Hepatocyte (in vitro differentiated cells): Measurements from ENCODE around the gene TRIM9. TPM values are rescaled to one million over a fixed set of nuclear protein-coding genes. Genes with fewer than 3 reads are reported as not detected.
"Not testable (repeated sequence)": the region's sequence is repeated elsewhere in the genome, so short reads cannot be mapped to it uniquely, and the experiment has no call there.

Source experiments
- DNase-seq: peaks from one replicate; pipeline ENCODE4 v3.0.0-alpha.2; 2016; ENCODE audit warnings: low spot score
- H2AFZ ChIP-seq: fragments of 200-600 bp; sonication (generic); 2 replicates; pipeline ENCODE4 v1.6.0; 2016; ENCODE audit warnings: antibody characterized with exemption, mild to moderate bottlenecking
- H3K27ac ChIP-seq: fragments of 200-600 bp; sonication (generic); 2 replicates; pipeline ENCODE4 v1.5.1; 2016; ENCODE audit warnings: mild to moderate bottlenecking
- H3K27me3 ChIP-seq: fragments of 200-600 bp; sonication (generic); 2 replicates; pipeline ENCODE4 v1.6.1; 2016
- H3K36me3 ChIP-seq: fragments of 200-600 bp; sonication (generic); replicated peaks from 2 replicates; pipeline ENCODE4 v1.5.1; 2016; ENCODE audit warnings: low read depth; ENCODE audit not compliant: insufficient read depth
- H3K4me1 ChIP-seq: fragments of 200-600 bp; sonication (generic); 2 replicates; pipeline ENCODE4 v1.5.1; 2016; ENCODE audit warnings: mild to moderate bottlenecking, moderate library complexity; ENCODE audit not compliant: insufficient read depth
- H3K4me2 ChIP-seq: fragments of 200-600 bp; sonication (generic); 2 replicates; pipeline ENCODE4 v1.6.0; 2016
- H3K4me3 ChIP-seq: fragments of 200-600 bp; sonication (generic); 2 replicates; pipeline ENCODE4 v1.5.1; 2016; ENCODE audit warnings: mild to moderate bottlenecking
- H3K79me2 ChIP-seq: fragments of 200-600 bp; sonication (generic); 2 replicates; pipeline ENCODE4 v1.6.0; 2017; ENCODE audit warnings: mild to moderate bottlenecking
- H3K9me2 ChIP-seq: fragments of 200-600 bp; sonication (generic); replicated peaks from 2 replicates; pipeline ENCODE4 v1.6.0; 2017; ENCODE audit warnings: mild to moderate bottlenecking; ENCODE audit not compliant: insufficient read depth
- H3K9me3 ChIP-seq: fragments of 200-600 bp; sonication (generic); 2 replicates; pipeline ENCODE4 v1.5.1; 2016; ENCODE audit warnings: low read depth, mild to moderate bottlenecking
- H4K20me1 ChIP-seq: fragments of 200-600 bp; sonication (generic); 2 replicates; pipeline ENCODE4 v1.6.0; 2016; ENCODE audit warnings: mild to moderate bottlenecking; ENCODE audit not compliant: insufficient read depth, poor library complexity, severe bottlenecking
- CTCF ChIP-seq: fragments of 200-600 bp; sonication (generic); IDR thresholded peaks from 2 replicates; pipeline ENCODE4 v1.5.1; 2016; ENCODE audit warnings: antibody characterized with exemption, mild to moderate bottlenecking; ENCODE audit not compliant: poor library complexity
- EZH2 ChIP-seq: fragments of 200-600 bp; sonication (generic); IDR thresholded peaks from 2 replicates; pipeline ENCODE4 v1.6.1; 2016; ENCODE audit warnings: antibody characterized with exemption, mild to moderate bottlenecking, borderline replicate concordance
- EZH2phosphoT487 ChIP-seq: fragments of 200-600 bp; sonication (generic); IDR thresholded peaks from one replicate; pipeline ENCODE4 v1.6.1; 2018; ENCODE audit warnings: antibody characterized with exemption, mild to moderate bottlenecking, low read depth, moderate library complexity; ENCODE audit not compliant: unreplicated experiment, severe bottlenecking
- WGBS: methylation state at CpG from one replicate; pipeline ENCODE4 v1.1.6; 2016; ENCODE audit warnings: low lambda C conversion rate; ENCODE audit errors: missing lambda C conversion rate; 5-methylcytosine and 5-hydroxymethylcytosine counted together
- polyA plus RNA-seq: library from polyadenylated mRNA; unstranded; fragments of >200 nt; fragmentation: Nextera tagmentation; extraction: Ambion mirVana; gene quantifications from 2 replicates; pipeline ENCODE4 v1.2.1, GENCODE V29; 2016
- total RNA-seq: library from RNA; depleted of rRNA; stranded (reverse); fragments of >200 nt; gene quantifications from 2 replicates; pipeline ENCODE4 v1.2.3, GENCODE V29; 2014

Gene TRIM9
- total and polyA plus RNA-seq, 2 experiments from 2014 or later: 0.10 to 0.94 TPM

GRCh38 chr14:51000566-51000965 is 94.3 kb downstream of the TRIM9 start:
- Histone ChIP-seq H2AFZ (no peak overlapping the region), H3K27me3 (no peaks in the 10 kb centered on the region), H3K27ac (no peak overlapping the region), H3K4me1 (peaks cover 15% of the 10 kb centered on the region), H3K9me3 (no peaks in the 10 kb centered on the region), H3K9me2 (no peaks in the 10 kb centered on the region), H3K4me2 (no peak overlapping the region), H3K4me3 (no peak overlapping the region), H3K36me3 (no peaks in the 10 kb centered on the region), H3K79me2 (no peaks in the 10 kb centered on the region), H4K20me1 (no peaks in the 10 kb centered on the region)
- 89% methylated on average over 9 of the region's 9 CpGs for WGBS
- TF ChIP-seq EZH2phosphoT487 (no peak), CTCF (no peak), EZH2 (no peak)
- no peak for DNase-seq

- 97% methylated on average over 2 of the region's 2 CpGs for WGBS
- Histone ChIP-seq H3K36me3 (no peaks in the 10 kb centered on the region), H2AFZ (no peak overlapping the region), H3K27me3 (no peaks in the 10 kb centered on the region), H4K20me1 (no peaks in the 10 kb centered on the region), H3K4me1 (peaks cover 7% of the 10 kb centered on the region), H3K9me3 (no peaks in the 10 kb centered on the region), H3K79me2 (no peaks in the 10 kb centered on the region), H3K27ac (no peak overlapping the region), H3K4me3 (no peak overlapping the region), H3K4me2 (no peak overlapping the region), H3K9me2 (no peaks in the 10 kb centered on the region)
- DNase-seq: no peak
- TF ChIP-seq EZH2: no peak
- no peak for TF ChIP-seq EZH2phosphoT487
- no peak for TF ChIP-seq CTCF
These were observed 95.2 kb downstream of the TRIM9 start for GRCh38 chr14:50999726-51000125.

- Histone ChIP-seq H3K9me3 (no peaks in the 10 kb centered on the region), H3K4me3 (no peak overlapping the region), H3K79me2 (no peaks in the 10 kb centered on the region), H3K4me2 (no peak overlapping the region), H3K27me3 (no peaks in the 10 kb centered on the region), H3K27ac (no peak overlapping the region), H3K4me1 (no peaks in the 10 kb centered on the region), H2AFZ (no peak overlapping the region), H3K9me2 (no peaks in the 10 kb centered on the region), H3K36me3 (no peaks in the 10 kb centered on the region), H4K20me1 (no peaks in the 10 kb centered on the region)
- no peak for DNase-seq
- 67% methylated on average over 4 of the region's 4 CpGs for WGBS
- TF ChIP-seq EZH2phosphoT487: no peak
- no peak for TF ChIP-seq EZH2
- TF ChIP-seq CTCF: no peak
These were observed 96.3 kb downstream of the TRIM9 start for GRCh38 chr14:50998612-50999011.

- TF ChIP-seq EZH2 (no peak), EZH2phosphoT487 (no peak), CTCF (no peak)
- no peaks in the 10 kb centered on the region for H3K36me3 ChIP-seq
- no peak overlapping the region for H3K4me2 ChIP-seq
- no peak for DNase-seq
- no peaks in the 10 kb centered on the region for H3K4me1 ChIP-seq
- no peaks in the 10 kb centered on the region for H3K9me2 ChIP-seq
- no peak overlapping the region for H2AFZ ChIP-seq
- no peaks in the 10 kb centered on the region for H3K9me3 ChIP-seq
- H3K4me3 ChIP-seq: no peak overlapping the region
- WGBS: 66% methylated on average over 9 of the region's 9 CpGs
- H3K27me3 ChIP-seq: no peaks in the 10 kb centered on the region
- H3K79me2 ChIP-seq: no peaks in the 10 kb centered on the region
- H3K27ac ChIP-seq: no peak overlapping the region
- H4K20me1 ChIP-seq: no peaks in the 10 kb centered on the region
These were observed 97.2 kb downstream of the TRIM9 start for GRCh38 chr14:50997712-50998111.

GRCh38 chr14:50994158-50994557 is 100.7 kb downstream of the TRIM9 start:
- H3K27ac ChIP-seq, H3K9me2 ChIP-seq, H2AFZ ChIP-seq, DNase-seq, H3K36me3 ChIP-seq, H3K4me2 ChIP-seq, H3K4me1 ChIP-seq, H3K79me2 ChIP-seq, H3K27me3 ChIP-seq, H3K4me3 ChIP-seq, H3K9me3 ChIP-seq, H4K20me1 ChIP-seq: not testable (repeated sequence)
